K562 (cell line): Measurements from ENCODE around the gene ZSWIM3.
"Not testable (repeated sequence)": the region's sequence is repeated elsewhere in the genome, so short reads cannot be mapped to it uniquely, and the experiment has no call there.

Experiments
- E2F3 ChIP-seq: fragments of 250-450 bp; sonication (Bioruptor Pico); IDR thresholded peaks from 2 replicates; pipeline ENCODE4 v1.4.0; 2020; ENCODE audit warnings: mild to moderate bottlenecking
- RFX1 ChIP-seq: fragments of 450-650 bp; IDR thresholded peaks from 2 replicates; pipeline ENCODE4 v1.6.1; 2016; ENCODE audit warnings: mild to moderate bottlenecking, moderate library complexity
- TF ChIP-seq, protein P1 (sequence below): fragments of 450-650 bp; IDR thresholded peaks from 2 replicates; pipeline ENCODE4 v1.6.1; 2016; ENCODE audit warnings: antibody characterized with exemption

- TF ChIP-seq, protein P1, sequence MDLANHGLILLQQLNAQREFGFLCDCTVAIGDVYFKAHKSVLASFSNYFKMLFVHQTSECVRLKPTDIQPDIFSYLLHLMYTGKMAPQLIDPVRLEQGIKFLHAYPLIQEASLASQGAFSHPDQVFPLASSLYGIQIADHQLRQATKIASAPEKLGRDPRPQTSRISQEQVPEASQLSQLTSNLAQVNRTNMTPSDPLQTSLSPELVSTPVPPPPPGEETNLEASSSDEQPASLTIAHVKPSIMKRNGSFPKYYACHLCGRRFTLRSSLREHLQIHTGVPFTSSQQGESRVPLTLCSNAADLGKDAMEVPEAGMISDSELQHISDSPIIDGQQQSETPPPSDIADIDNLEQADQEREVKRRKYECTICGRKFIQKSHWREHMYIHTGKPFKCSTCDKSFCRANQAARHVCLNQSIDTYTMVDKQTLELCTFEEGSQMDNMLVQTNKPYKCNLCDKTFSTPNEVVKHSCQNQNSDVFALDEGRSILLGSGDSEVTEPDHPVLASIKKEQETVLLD = not testable (repeated sequence)
- not testable (repeated sequence) for TF ChIP-seq RFX1; E2F3 (CRISPR knock-in tag)
Observed at GRCh38 chr20:45874104-45874481, 16.7 kb downstream of the ZSWIM3 start.
